ENCODE results near the gene BRCA1. TPM values are rescaled to one million over a fixed set of nuclear protein-coding genes. Genes with fewer than 3 reads are reported as not detected.
"Not testable (repeated sequence)": the region's sequence is repeated elsewhere in the genome, so short reads cannot be mapped to it uniquely, and the experiment has no call there.

The BRCA1 gene
- polyA plus RNA-seq, 4 donors: 13.0 to 16.1 (median 15.5) TPM

DNA sequence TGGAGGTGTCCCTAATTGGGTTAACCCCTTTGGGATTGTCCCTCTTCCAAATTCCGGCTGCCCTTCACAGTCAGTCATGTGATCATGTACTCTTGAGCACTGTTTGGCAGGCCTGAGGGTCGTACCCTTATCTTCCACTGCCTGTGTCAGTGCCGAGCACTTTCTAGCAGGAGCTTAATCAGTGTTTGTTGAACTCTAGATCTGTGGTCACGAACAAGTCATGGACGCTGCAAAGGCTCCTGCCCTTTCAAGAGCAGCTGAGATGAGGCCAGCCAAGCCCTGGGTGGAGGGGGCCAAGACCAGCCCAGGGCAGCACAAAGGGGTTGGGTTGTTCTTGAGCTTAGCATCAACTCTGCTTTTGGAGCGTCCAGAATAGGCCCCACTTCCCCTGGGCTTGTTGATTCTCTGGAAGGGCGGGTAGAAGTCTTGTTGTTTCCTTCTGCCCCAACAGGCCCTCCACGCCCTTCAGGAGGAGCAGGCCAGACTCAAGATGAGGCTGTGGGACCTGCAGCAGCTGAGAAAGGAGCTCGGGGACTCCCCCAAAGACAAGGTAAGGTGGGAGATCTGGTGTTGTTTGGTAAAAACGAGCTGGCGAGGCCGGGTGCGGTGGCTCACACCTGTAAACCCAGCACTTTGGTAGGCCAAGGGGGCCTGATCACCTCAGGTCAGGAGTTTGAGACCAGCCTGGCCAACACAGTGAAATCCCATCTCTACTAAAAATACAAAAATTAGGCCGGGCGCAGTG is 113.3 kb downstream of the BRCA1 start:
- no peak for DNase-seq (ENCODE audit: low read depth in 4 of 4, low spot score in 3 of 4)

DNA sequence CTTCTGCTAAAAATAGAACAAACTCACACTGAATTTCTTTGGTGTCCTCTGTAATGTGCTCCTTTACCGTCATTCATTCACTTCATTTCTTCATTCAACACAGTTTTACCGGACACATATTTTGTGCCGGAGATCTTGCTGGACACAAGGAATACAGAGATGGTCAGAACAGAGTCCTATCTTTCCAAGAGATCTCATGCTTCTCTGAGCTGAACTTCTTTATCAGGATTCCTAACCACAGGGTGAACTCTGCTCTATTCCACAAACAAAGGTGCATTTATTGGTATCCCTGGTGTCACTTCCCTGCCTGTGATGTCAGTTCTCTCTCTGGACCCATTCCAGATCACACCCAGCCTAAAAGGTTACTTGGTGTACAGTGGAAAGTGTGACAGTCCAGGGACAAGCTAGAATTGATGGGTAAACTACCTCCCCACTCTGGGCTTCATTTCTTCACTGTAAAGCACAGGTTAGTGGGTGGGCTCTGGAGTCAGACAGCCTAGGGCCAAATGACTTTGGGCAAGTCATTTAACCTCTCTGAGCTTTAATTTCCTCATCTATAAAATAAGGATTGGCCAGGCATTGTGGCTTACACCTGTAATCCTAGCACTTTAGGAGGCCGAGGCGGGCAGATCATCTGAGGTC is 114.4 kb downstream of the BRCA1 start:
- DNase-seq (ENCODE audit: low read depth in 4 of 4, low spot score in 3 of 4): no peak

DNA sequence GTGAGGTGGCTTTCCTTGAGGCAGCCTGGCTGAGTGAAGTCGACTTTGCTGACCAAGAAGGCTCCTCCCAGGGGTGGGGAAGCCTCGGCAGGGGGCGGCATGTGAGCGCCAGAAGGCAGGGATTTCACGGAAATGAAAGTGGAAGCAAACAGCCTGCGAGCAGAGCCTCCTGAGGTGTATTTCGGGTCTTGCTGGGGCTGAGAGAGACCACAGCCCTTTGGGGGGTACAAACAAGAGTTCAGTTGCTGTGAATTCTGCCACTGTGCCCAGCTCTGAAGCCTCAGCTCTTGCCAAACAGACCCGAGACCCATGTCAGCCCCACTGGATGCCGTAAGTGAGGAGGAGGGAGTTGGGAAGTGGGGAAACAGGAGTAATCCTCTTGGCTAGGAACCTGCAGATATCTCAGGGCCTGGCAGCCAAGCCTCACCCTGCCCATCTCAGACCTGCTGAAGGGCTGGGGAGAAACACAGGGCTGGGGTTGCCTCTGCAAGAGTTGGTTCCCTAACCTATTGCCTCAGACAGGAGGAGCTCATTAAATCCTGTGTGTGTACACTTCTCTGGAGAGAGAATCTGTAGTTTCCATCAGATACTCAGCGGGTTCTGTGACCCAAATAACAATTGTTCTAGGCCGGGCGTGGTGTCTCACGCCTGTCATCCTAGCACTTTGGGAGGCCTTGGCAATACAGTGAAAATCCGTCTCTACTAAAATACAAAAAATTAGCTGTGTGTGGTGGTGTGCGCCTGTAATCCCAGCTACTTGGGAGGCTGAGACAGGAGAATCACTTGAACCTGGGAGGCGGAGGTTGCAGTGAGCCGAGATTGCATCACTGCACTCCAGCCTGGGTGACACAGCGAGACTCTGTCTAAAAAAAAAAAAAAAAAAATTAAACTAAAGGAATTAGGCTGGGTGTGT is 118.3 kb downstream of the BRCA1 start, which contains the start of gene IFI35:
TSS of gene IFI35 (plus strand) at position 146 of the 913 bp plus-strand sequence. CDS start at position 310, 164 bp downstream.
- peak; percentile 34 to 59 (median 44) for DNase-seq (ENCODE audit: low read depth in 4 of 4, low spot score in 3 of 4)

DNA sequence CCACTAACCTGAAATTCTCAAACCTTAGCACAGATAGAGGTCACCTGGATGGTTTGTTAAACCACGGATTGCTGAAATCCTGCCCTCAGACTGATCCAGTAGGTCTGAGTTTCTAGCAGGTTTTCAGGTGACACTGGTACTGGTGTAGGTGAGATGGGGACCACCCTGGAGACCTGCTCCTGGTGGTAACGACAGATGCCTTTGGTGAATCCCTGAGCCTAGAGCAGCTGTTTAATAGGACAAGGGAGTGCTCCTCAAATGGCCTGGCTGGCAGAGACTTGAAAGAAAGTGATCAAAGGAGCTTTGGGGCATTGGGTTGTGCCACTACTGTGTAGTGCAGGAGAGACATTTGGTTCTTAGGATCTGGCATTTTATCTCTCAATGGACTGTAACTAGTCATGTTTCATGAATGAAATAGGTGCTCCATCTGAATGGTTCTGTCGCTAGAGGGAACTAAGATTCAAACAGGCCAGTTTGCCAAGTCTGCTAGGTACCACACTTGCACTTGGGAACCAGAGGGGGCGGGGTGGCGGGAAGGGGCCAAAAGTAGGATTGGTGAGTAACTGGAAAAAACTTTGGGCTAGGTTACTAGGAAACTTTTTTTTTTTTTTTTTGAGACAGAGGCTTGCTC is 121.5 kb downstream of the BRCA1 start:
- DNase-seq (ENCODE audit: low read depth in 4 of 4, low spot score in 3 of 4): no peak

DNA sequence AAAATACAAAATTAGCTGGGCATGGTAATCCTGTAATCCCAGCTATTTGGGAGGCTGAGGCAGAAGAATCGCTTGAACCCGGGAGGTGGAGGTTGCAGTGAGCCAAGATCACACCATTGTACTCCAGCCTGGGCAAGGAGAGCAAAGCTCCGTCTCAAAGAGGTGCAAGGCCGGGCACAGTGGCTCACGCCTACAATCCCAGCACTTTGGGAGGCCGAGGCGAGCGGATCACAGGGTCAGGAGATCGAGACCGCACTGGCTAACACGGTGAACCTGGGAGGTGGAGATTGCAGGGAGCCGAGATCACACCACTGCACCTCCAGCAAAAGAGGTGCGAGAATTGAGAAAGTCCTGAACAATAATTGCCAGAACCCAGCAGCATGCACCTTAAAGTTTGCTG is 124.3 kb downstream of the BRCA1 start:
- DNase-seq (ENCODE audit: low read depth in 4 of 4, low spot score in 3 of 4): not testable (repeated sequence)

DNA sequence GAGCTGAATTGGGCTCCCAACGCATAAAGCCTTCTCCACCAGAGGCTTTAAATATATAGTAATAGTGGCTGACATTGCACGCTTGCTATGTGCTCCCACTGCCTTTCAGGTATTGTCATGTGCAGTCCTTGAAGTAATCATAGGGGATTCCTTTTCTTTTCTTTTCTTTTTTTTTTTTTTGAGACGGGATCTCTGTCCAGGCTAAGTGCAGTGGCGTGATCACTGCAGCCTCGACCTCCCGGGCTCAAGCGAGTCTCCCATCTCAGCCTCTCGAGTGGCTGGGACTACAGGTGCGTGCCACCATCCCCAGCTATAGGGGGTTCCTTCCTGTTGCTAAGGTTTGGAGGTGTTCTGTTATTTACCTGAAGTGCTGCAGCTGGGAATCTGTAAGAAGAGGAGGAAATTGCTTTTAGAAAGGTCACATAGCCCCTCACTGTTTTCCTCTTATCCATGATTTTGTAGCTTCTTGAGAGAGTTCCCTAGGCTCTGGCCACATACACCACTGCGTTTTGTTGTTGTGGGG is 126.1 kb downstream of the BRCA1 start:
- no peak for DNase-seq (ENCODE audit: low read depth in 4 of 4, low spot score in 3 of 4)

DNA sequence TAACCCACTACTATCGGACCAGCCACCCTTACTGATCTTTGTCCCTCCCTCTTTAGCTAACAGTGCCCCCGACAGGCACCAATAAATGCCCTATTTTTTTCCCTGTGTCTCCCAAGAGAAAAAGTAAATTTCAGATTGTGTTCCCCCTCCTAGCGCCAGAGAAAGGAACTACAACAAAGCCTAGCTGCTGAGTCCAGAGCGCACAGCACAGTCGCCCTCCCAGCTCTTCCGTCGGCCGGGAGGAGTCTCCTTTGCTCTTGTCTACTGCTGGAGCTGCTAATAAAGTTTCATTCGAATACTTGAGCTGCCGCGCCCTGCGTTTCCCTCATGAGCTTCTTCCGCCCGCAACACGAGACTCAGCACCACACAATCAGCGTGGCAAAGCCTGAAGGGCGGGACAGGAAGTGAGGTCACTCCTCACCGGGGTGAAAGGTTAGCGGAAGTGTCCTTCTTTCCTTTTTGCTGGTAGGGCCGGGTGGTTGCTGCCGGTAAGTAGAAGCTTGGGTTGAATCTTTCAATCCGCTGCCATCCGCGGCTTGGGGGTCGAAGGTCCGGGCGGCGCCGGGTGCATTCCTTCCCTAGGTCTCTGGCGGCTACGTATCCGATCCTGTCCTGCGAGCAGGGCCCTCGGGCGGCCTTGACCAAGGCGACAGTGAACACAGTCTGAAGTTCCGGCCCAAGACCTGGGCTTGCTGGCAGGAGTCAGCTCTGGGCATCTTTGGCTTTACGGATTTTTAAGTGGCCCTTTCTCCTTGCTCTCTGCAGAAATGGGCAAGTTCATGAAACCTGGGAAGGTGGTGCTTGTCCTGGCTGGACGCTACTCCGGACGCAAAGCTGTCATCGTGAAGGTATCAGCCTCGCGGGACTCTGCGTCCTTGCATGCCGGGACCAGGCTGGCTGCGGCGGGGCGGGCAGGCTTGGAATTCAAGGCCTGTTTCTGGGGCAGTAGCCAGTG is 126.9 kb downstream of the BRCA1 start, which contains the start of gene RPL27:
TSS of gene RPL27 (plus strand) at position 436 of the 955 bp plus-strand sequence. CDS start at position 768, 332 bp downstream.
- peak; percentile 99 to 100 (median 100) for DNase-seq (ENCODE audit: low read depth in 4 of 4, low spot score in 3 of 4)

DNA sequence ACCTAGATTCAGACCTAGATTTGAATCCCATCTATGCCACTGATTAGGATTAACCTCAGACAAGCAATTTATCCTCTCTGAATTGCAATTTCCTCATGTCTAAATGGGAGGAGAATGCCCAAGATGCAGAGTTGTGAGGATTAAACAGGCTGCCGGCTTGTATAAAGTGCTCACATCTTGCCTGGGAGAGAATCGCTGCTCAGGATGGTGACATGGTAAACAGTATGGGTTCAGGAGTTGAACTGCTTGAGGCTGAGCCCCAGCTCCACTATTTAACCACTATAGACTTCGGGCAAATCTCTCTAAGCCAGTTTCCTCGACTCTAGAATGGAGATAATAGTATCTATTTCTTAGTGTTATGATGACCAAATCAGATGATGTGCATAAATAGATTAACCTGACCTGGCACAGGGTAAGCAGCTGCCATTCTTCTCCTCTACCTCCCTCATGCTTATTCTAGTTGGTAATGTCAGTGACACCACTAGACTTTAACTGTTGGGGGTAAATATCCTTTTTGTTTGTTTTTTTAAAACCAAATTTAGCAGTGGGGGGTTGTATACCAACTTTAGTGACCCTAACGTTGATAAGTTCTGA is 127.7 kb downstream of the BRCA1 start:
- DNase-seq (ENCODE audit: low read depth in 4 of 4, low spot score in 3 of 4): no peak

Other genes with a start within 250 kb of the BRCA1 start
- gene G6PC1, start 224.6 kb downstream of the BRCA1 start, polyA plus RNA-seq (ENCODE audit: insufficient read length in 4 of 4): 1 to 10 TPM; 4.2 to 7.6 (median 4.9) TPM
- gene AARSD1, start 160.9 kb downstream of the BRCA1 start, polyA plus RNA-seq (ENCODE audit: insufficient read length in 4 of 4): 10 to 100 TPM; 47.6 to 56.2 (median 52.2) TPM
- 1 to 10 TPM; 2.1 to 2.4 (median 2.2) TPM for gene PTGES3L, start 145.3 kb downstream of the BRCA1 start, polyA plus RNA-seq (ENCODE audit: insufficient read length in 4 of 4)
- 10 to 100 TPM; 15.4 to 17.0 (median 15.8) TPM for gene RUNDC1, start 144.8 kb downstream of the BRCA1 start, polyA plus RNA-seq (ENCODE audit: insufficient read length in 4 of 4)
- gene RPL27, start 126.9 kb downstream of the BRCA1 start, polyA plus RNA-seq (ENCODE audit: insufficient read length in 4 of 4): 1,000 to 10,000 TPM; 1,352 to 1,628 (median 1,460) TPM
- 10 to 100 TPM in 3 of 4 donors, 1 to 10 TPM in 1; 7.8 to 13.5 (median 10.6) TPM for gene IFI35, start 118.6 kb downstream of the BRCA1 start, polyA plus RNA-seq (ENCODE audit: insufficient read length in 4 of 4)
- 100 to 1,000 TPM; 112 to 143 (median 120) TPM for gene VAT1, start 103.0 kb downstream of the BRCA1 start, polyA plus RNA-seq (ENCODE audit: insufficient read length in 4 of 4)
- gene RND2, start 100.1 kb downstream of the BRCA1 start, polyA plus RNA-seq (ENCODE audit: insufficient read length in 4 of 4): 1 to 10 TPM; 2.9 to 3.8 (median 3.6) TPM
- 100 to 1,000 TPM; 111 to 136 (median 130) TPM for gene NBR1, start 45.9 kb upstream of the BRCA1 start, polyA plus RNA-seq (ENCODE audit: insufficient read length in 4 of 4)
- gene TMEM106A, start 86.5 kb upstream of the BRCA1 start, polyA plus RNA-seq (ENCODE audit: insufficient read length in 4 of 4): 10 to 100 TPM; 13.6 to 20.1 (median 14.1) TPM
- 1 to 10 TPM; 6.2 to 9.3 (median 7.2) TPM for gene CCDC200, start 103.3 kb upstream of the BRCA1 start, polyA plus RNA-seq (ENCODE audit: insufficient read length in 4 of 4)
- 1 to 10 TPM in 1 of 4 donors, under 1 TPM in 1, not detected in 2; 0.40 to 1.6 TPM for gene RNU2-1, start 108.6 kb upstream of the BRCA1 start, polyA plus RNA-seq (ENCODE audit: insufficient read length in 4 of 4)

Data from right renal pelvis (tissue), 4 donors.